ENCODE results near the gene KRTCAP2.
A peak's percentile ranks its signal among the peaks of the same experiment; 100 is the strongest.
"Not testable (repeated sequence)": the region's sequence is repeated elsewhere in the genome, so short reads cannot be mapped to it uniquely, and the experiment has no call there.

Gene KRTCAP2

DNA sequence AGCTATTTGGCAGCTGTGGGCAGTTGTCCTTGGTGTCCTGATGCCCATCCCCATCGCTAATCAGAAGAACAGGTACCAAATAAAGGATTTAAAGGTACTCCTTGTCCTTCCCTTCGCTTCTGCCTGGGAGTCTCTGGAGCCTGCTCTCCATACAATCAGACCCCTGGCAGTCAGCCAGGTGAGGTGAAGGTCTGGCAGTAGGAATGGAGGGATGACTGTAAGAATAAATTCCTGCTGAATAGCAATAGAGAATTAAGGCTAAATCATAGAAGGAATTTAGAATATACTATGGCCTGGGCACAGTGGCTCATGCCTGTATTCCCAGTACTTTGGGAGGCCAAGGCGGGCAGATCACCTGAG is 25.4 kb upstream of the KRTCAP2 start:
- DNase-seq = no peak

DNA sequence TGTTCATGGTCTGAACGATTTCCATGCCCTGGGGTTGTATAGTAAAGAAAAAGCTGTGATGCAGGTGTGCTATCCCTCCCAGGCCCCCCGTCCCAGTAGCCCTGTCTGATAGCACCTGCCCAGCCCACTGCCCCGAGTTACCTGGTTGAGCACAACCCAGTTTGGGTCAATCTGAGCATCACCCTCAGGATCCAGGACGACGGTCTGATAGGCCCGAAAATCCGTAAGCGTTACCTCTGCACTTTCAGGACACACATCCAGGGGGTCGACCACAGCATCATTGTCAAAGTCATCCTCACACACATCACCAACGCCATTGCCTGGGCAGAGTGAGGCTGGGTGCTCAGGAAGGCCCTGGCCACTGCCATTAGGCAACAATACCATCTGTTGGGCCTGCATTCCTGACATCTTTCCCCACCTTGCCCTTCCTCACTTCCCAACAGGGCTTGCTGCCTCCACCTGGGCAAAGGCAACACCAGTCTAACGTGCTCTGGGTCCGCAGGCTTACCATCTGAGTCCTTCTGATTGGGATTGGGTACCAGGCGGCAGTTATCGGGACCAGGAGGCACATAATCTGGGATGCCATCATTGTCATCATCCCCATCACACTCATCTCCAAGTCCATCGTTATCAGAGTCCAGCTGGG is 24.9 kb upstream of the KRTCAP2 start:
- no peak for DNase-seq

DNA sequence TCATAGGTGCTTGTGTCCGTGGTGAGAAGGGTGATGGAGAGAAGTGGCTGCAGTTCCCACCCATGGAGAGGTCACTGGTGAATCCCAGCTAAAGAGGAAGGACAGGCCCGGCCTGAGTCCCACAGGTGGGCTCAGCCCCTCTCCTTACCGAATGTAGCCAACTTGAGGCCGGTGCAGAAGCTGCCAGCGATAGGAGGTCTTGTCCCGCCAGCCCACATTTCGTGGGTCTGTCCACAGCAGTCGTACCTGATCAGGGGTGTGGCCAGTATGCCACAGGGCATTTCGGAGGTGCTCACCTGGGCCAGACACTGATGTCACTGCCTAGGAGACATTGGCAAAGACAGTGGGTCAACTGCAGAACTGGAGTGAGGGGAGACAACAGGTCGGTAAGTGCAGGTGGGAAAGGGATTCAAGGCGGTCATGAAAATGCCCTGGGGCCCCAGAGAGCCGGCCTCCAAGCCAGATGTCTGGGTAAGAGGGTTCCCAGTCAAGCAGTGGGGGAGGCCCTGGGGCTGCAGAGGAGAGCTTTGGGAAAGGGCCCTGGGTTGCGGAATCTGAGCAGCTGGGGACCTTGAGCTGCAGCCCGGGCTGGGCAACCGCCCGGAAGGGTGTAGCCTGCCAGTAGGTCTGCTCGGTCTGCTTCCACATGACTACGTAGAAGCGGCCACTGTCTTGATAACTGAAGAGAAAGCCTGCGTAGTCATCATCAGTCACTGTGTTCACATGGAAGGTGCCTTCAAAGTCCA is 24.0 kb upstream of the KRTCAP2 start:
- no peak for DNase-seq

DNA sequence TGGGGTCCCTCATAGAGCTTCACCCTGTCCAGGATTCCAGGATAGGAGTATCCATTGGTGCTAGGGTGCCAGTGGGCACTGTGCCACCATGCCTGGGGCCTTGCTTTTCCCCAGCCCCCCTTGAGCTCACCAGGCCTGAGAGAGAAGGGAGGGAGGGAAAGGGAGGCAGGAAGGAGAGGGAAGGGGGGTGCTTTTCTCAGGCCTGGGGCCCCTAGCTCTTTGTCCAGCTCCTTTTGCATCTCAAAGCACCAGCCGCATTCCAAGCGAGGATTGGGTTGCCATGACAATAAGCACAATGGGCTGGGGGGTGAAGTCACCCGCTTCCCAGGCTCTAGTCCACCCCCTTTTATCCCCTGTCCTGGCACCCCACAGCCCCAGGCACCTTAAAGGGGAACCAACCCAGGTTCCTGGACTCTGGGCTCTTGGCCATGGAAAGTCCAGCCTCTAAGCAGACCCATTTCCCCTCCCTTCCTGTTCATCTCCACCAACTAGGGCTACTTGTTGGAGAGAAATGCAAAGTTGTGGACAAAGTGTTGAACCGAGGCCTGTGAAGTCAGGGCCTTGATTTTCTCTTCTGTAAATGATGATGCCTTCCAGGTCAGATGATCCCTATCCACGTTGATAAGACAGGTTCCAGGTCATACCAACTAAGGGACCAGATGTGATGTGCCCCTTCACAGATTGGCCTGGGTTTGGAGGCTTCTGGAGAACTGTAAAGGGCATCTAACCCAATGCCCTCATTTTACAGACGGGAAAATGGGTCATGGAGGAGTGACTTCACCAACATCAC is 23.2 kb upstream of the KRTCAP2 start:
- DNase-seq = no peak

DNA sequence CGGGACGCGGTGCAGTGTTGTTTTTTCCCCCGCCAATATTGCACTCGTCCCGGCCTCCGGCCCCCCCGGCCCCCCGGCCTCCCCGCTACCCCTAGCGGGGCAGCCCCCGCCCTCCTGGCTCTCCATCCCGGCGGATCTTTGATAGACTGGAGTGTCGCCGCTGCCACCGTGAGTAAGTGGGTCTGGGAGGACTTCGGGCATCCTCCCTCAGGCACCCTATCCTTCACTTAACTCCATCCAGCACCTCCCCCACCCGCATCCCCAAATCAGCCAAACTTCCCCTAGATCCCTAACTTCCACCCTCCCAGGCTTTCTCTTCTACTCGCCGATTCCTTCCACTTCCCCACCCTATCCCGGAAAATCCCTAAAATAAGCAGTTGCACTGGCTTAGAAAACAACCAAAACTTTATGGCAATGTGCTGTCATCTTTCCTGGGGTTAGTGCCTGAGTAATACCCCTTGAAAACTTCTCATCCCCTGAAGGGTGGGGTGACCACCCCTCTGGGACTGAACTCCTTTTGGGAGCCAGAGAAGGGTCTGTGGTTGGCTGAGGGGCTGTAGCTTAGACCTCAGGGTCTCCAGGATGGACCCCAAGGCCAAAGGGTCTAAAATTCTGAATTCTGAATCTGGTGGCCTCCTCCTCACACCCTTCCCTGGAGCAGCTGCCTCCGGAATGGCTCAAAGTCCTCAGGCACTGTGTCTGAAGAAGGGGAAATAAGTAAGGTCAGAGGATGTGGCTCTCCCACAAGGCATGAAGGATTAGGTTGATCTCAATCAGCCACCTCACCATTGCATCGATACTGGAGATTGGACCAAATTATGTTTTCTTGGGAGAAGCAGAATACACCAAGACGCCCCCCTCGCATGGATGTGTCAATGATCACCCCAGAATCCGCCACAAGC is 22.3 kb upstream of the KRTCAP2 start:
- DNase-seq = no peak

DNA sequence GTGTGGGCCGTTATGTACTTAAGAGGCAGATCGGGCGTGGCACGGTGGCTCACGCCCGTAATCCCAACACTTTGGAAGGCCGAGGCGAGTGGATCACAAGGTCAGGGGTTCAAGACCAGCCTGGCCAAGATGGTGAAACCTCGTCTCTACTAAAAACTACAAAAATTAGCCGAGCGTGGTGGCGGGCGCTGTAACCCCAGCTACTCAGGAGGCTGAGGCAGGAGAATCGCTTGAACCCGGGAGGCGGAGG is 20.8 kb upstream of the KRTCAP2 start:
- DNase-seq = not testable (repeated sequence)

DNA sequence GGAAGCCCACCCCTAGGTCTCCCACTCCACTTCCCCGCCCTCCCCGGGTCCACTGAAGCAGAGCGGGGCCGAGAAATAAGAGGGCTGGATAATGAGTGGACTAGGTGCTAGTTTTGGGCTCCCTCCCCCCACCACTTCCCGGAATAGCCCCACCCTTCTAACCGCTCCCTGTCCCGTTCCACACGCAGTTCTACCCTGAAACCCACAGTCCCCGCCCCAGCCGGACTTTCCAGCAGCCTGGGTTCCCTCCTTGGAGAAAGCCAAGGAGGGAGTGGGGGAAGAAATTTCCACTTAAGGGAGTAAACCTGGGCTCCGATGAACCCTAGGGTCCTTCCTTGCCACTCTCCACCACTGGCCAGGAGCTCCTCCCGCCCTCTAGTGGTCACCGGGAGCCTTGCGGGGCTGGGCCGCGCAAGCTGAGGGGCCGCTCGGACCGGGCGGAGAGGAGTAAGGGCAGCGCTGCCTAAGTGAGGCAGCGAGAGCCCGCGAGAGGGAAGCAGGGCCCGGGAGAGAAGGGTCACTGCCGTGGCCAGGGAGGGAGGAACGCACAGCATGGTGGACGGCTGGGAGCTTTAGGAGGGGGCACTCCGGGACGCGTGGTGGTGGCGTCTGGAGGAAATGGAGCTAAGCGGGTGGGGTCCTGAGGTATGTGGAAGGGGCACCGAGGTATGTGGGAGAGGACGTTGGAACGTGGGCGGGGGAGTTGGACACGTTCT is 20.3 kb upstream of the KRTCAP2 start:
- peak; percentile 81 to 82 for DNase-seq

DNA sequence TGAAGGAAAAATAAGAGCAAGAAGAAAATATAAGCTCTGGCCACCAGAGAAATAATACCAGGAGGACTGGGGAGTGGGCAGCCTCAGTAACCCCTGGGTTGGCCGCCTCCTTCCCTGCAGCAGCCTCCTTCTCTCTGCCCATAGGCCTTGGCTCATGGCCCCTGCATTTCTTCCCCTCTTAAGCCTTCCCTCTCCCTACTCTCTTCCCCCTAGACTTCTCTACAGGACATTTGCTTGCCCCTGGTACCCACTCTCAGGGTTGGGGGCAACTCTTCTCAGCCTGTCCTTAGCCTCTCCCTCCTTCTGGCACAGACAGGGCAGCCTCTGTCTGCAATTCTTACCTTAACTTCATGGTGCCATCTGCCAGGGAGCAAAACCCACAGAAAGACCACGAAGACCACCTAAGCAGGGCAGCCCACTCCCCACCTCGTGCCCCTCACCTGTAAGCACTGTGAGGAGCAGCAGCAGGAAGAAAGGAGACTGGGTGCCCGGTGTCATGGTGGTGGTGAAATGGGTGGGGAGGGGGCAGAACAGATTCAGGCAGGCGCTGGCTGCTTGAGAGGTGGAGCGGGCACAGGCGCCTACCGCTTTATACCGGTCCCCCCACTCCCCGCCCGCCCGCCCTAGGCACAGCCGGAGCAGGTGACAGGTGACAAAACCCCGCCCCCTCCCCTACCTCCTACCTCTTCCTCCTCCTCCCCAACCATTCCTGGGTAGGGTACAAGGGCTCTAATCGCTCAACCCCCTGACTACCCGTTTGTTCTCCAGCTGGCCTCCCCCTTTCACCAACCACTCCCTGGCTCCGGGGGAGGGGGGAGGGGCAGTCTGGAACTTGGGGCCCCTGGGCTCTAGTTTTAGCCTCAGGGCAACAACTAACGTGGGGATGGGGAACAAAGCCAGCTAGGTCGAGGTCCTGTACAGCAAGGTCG is 19.5 kb upstream of the KRTCAP2 start:
- peak in 1 of 2 donors; percentile 36 for DNase-seq

DNA sequence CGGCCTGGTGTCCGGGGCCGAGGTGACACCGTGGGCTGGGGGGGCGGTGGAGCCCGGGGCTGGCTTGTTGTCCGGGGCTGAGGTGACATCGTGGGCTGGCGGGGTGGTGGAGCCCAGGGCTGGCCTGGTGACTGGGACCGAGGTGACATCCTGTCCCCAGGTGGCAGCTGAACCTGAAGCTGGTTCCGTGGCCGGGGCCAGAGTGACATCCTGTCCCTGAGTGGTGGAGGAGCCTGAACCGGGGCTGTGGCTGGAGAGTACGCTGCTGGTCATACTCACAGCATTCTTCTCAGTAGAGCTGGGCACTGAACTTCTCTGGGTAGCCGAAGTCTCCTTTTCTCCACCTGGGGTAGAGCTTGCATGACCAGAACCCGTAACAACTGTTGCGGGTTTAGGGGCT is 18.8 kb upstream of the KRTCAP2 start:
- no peak for DNase-seq

DNA sequence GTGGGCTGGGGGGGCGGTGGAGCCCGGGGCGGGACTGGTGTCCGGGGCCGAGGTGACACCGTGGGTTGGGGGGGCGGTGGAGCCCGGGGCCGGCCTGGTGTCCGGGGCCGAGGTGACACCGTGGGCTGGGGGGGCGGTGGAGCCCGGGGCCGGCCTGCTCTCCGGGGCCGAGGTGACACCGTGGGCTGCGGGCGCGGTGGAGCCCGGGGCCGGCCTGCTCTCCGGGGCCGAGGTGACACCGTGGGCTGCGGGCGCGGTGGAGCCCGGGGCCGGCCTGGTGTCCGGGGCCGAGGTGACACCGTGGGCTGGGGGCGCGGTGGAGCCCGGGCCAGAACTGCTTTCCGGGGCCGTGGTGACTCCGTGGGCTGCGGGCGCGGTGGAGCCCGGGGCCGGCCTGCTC is 16.8 kb upstream of the KRTCAP2 start:
- not testable (repeated sequence) for DNase-seq

DNA sequence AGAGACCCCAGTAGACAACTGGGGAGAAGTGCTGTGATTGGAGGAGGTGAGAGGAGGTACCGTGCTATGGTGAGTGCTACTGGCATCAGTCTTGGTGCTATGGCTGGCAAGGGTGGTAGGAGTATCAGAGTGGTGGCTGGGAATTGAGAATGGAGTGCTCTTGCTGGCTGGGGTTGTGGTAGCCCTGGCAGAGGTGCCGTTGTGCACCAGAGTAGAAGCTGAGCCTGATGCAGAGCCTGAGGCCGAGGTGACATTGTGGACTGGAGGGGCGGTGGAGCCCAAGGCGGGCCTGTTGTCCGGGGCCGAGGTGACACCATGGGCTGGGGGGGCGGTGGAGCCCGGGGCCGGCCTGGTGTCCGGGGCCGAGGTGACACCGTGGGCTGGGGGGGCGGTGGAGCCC is 15.2 kb upstream of the KRTCAP2 start:
- DNase-seq = no peak

DNA sequence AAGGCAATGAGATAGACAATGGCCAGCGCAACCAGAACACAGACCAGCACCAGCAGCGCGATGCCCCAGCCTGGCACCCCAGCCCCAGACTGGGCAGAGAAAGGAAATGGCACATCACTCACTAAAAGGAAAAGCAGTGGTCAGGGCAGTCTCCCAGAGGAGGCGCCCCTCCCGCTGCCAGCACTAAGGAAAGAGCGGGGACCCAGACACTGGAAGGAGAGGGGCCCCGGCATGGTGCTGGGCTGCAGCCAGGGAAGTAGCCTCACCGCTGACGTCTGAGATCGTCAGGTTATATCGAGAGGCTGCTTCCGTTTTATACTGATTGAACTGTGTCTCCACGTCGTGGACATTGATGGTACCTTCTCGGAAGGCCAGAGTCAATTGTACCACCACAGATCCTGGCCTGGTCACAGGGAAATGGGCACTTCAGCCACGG is 14.4 kb upstream of the KRTCAP2 start:
- DNase-seq = no peak

DNA sequence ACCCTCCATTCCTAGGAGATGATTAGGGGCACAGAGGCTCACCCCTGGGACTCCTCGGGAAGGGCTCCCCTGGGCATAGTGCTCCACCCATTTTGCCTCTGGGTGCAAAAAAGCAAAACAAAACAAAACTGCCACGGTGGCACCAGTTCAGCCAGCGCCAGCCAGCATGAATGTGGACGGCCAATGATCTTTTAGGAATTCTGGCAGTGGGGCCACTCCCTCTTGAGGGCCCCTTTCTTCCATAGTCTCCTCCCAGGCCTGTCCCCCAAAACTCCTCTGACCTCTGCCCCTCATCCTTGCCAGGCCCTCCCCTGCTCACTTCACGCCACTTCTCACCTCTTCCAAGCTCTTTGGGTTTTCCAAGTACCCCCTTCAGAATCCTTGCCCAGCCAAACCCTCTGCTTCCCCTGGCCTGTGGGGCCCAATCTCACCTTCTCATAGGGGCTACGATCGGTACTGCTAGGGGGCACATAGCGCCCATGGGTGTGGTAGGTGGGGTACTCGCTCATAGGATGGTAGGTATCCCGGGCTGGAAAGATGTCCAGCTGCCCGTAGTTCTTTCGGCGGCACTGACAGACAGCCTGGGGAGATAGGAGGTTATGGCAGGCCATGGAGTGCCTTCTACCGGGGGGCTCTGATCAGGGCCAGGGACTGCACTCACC is 13.8 kb upstream of the KRTCAP2 start:
- DNase-seq = no peak

DNA sequence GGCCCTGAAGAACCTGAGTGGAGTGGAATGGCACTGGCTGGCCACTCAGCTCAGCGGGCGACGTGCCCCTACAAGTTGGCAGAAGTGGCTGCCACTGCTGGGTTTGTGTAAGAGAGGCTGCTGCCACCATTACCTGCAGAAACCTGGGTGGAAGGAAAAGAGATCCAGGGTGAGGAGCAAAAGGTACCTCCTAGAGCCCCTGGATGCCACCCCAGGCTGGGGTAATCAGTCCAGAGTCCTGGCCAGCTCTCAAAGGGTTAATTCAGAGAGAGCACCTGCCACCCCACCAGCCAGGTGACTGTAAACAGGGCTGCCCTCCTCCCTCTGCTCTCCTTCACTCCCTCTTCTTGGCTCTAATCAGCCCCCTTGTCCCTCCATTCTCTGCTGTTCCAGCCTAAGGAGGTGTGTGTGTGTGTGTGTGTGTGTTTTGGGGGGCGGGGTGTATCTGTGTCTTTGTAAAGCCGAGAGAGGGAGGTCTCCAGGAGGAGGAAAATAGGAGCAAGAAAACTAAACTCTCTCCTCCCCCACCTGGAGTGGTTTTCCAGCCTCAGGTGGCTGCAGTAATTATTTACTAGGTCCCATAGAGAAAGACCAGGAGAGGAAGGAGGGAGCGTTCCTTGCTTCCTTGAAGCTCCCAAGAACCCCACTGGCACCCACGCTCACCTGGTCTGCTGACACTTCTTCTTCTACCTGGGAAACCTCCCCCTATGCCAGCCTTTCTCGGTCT is 13.1 kb upstream of the KRTCAP2 start:
- no peak for DNase-seq

DNA sequence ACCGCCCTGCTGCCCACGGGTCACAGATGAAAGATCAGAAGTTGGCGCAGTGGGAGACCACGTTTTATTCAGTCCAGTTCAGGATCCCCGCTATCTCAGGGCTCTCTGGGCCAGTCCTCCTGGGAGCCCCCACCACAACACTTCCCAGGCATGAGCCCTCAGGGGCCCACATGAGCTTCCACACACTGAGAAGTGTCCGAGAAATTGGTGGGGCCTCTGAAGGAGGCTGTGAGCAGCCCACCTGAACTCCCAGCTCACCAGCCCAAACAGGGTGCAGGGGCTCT is 12.6 kb upstream of the KRTCAP2 start:
- DNase-seq = no peak

DNA sequence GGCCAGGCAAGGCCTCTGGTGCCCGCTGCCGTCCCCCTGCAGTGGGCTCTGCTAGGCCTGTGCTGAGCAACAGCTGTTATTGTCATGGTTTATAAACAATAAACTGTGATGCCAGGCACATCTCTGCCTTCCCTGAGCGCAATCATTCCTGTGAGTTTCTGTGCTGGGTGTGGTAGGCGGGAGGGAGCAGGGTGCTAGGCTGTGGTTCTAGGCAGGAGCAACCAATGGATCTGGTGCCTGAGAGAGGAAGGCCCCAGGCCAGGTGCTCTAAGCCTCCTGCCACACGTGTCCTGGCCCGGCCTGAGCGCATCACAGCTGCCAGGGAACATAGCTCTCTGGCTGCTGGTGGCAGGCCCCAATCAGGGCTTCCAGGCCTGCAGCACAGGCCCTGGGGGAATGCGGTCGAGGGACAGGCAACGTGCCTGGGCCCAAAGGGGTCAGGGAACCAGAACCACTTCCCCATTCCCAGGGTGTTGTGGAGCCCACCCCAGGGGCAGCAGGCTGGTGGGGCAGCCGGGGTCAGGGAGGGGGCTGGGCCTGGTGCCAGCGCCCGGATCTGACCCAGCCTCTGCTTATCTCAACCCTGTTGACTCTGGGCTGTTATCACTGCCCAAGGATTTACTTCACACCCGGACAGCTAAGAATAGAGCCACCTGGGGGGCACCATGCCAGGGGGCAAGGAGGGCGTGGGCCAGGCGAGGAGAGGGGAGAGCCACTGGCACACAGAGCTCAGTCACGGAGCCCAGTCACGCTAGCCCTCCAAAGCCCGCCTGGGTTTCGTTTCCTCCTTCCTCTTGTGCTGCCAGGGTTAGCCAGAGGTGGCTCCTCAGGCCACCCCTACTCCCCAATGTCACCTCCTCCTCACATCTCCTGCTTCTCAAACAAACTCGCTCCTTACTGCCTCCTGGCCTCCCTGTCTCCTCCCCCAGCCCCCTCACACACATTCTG is 12.0 kb upstream of the KRTCAP2 start:
- no peak for DNase-seq

DNA sequence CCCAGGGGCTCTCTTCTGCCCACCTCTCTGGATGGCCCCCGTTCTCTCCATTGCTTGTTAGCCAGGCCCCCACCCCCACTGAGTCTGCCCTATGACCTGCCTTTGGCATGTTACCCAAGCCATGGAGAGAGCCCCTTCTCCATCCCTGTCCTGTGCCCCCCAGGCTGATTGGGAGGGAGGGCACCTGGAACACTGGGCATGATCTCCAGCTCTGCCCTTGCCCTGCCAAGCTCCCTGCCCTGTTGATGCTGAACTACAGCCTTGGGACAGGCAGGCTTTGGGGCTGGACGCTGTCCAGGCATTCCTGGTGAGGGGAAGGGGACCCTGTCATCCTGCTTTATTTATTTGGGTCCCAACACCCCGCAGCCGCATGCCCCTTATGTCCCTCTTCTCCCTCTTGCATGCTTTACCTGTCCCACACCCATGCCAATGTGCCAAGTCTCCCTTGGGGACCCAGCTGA is 11.3 kb upstream of the KRTCAP2 start:
- DNase-seq = no peak

DNA sequence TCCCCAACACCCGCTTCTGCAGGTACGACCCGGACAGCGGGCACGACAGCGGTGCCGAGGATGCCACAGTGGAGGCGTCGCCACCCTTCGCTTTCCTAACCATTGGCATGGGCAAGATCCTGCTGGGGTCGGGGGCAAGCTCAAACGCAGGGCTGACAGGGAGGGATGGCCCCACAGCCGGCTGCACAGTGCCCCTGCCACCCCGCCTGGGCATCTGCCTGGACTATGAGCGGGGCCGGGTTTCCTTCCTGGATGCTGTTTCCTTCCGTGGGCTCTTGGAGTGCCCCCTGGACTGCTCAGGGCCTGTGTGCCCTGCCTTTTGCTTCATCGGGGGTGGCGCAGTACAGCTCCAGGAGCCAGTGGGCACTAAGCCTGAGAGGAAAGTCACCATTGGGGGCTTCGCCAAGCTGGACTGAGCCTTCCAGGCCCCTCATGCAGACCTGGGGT is 10.7 kb upstream of the KRTCAP2 start:
- no peak for DNase-seq

DNA sequence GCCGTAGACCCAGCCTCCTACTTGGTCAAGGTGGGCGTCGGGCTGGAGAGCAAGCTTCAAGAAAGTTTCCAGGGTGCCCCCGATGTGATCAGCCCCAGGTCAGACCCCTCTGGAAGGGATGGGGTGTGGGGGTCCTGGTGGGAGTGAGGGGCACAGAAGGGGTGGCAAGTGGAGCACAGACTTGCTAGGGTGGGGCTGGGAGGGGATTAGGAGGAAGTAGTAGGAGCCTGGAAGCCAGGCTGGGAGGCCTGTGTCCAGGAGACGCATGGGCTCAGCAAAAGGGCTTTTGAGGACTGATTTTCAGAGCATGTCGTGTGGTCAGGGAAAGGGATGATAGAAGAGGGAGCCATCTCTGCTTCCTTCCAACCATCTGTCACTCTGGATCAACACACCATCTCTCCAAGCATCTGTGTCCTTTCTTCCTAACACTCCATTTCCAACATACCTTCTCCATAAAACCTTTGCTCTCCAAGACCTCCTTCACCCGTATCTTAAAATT is 9.0 kb upstream of the KRTCAP2 start:
- DNase-seq = no peak
